Karpas-422 (cell line): ENCODE results near the gene C11orf86. TPM values are rescaled to one million over a fixed set of nuclear protein-coding genes. Genes with fewer than 3 reads are reported as not detected.
"Not testable (repeated sequence)": the region's sequence is repeated elsewhere in the genome, so short reads cannot be mapped to it uniquely, and the experiment has no call there.

Experiments used
- DNase-seq: peaks from one replicate; pipeline ENCODE4 v3.0.0-alpha.2; 2015
- H2AFZ ChIP-seq: fragments of 200-600 bp; sonication (generic); 2 replicates; pipeline ENCODE4 v1.6.1; 2014; ENCODE audit warnings: antibody characterized with exemption, low read length, mixed read lengths
- H3K27ac ChIP-seq: fragments of 200-600 bp; sonication (generic); 2 replicates; pipeline ENCODE4 v1.5.1; 2014; ENCODE audit warnings: mild to moderate bottlenecking, low read length, moderate library complexity
- H3K27me3 ChIP-seq: fragments of 200-600 bp; sonication (generic); 2 replicates; pipeline ENCODE4 v1.6.1; 2014; ENCODE audit warnings: low read length, mixed read lengths
- H3K36me3 ChIP-seq: fragments of 200-600 bp; sonication (generic); 2 replicates; pipeline ENCODE4 v1.6.1; 2014; ENCODE audit warnings: low read length, mixed read lengths; ENCODE audit not compliant: insufficient read depth
- H3K4me1 ChIP-seq: fragments of 200-600 bp; sonication (generic); 2 replicates; pipeline ENCODE4 v1.6.1; 2014; ENCODE audit warnings: mild to moderate bottlenecking, low read length, mixed read lengths
- H3K4me2 ChIP-seq: fragments of 200-600 bp; sonication (generic); 2 replicates; pipeline ENCODE4 v1.6.1; 2014; ENCODE audit warnings: low read length, low read depth, mild to moderate bottlenecking; ENCODE audit not compliant: poor library complexity, severe bottlenecking
- H3K4me3 ChIP-seq: fragments of 200-600 bp; sonication (generic); 2 replicates; pipeline ENCODE4 v1.5.1; 2014; ENCODE audit warnings: mild to moderate bottlenecking, antibody characterized with exemption, low read length, mixed read lengths
- H3K79me2 ChIP-seq: fragments of 200-600 bp; sonication (generic); 2 replicates; pipeline ENCODE4 v1.6.1; 2014; ENCODE audit warnings: mild to moderate bottlenecking, low read length, mixed read lengths
- H3K9ac ChIP-seq: fragments of 200-600 bp; sonication (generic); 2 replicates; pipeline ENCODE4 v1.6.0; 2014; ENCODE audit warnings: low read length
- H3K9me2 ChIP-seq: fragments of 200-600 bp; sonication (generic), shearing (Covaris generic); replicated peaks from 2 replicates; pipeline ENCODE4 v1.6.0; 2014; ENCODE audit warnings: mild to moderate bottlenecking, low read length, moderate library complexity; ENCODE audit not compliant: insufficient read depth
- H3K9me3 ChIP-seq: fragments of 300-700, 200-600 bp; sonication (generic); 2 replicates; pipeline ENCODE4 v1.6.1; 2014; ENCODE audit warnings: low read length, mixed read lengths
- H4K20me1 ChIP-seq: fragments of 200-600 bp; sonication (generic); 2 replicates; pipeline ENCODE4 v1.6.1; 2014; ENCODE audit warnings: mild to moderate bottlenecking, antibody characterized with exemption, low read length, low read depth; ENCODE audit not compliant: insufficient read depth
- total RNA-seq: library from RNA; depleted of rRNA; stranded (reverse); fragments of >200 nt; shearing (Covaris generic); gene quantifications from 2 replicates; pipeline ENCODE4 v1.2.3, GENCODE V29; 2014; ENCODE audit warnings: low replicate concordance

Gene C11orf86
- total RNA-seq, 1 experiment from 2014 or later, result not detected

DNA sequence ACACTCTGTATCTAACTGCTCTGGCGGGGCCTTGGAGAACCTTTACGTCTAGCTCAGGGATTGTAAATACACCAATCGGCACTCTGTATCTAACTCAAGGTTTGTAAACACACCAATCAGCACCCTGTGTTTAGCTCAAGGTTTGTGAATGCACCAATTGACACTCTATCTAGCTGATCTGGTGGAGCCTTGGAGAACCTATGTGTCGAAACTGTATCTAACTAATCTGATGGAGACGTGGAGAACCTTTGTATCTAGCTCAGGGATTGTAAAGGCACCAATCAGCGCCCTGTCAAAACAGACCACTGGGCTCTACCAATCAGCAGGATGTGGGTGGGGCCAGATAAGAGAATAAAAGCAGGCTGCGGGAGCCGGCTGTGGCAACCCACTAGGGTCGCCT lies 14.3 kb downstream of the C11orf86 start:
- not testable (repeated sequence) for H3K36me3 ChIP-seq, H3K79me2 ChIP-seq, H4K20me1 ChIP-seq, DNase-seq, H3K4me2 ChIP-seq, H3K4me3 ChIP-seq, H3K27ac ChIP-seq, H3K9me3 ChIP-seq, H3K4me1 ChIP-seq, H3K9ac ChIP-seq, H2AFZ ChIP-seq, H3K9me2 ChIP-seq, H3K27me3 ChIP-seq

DNA sequence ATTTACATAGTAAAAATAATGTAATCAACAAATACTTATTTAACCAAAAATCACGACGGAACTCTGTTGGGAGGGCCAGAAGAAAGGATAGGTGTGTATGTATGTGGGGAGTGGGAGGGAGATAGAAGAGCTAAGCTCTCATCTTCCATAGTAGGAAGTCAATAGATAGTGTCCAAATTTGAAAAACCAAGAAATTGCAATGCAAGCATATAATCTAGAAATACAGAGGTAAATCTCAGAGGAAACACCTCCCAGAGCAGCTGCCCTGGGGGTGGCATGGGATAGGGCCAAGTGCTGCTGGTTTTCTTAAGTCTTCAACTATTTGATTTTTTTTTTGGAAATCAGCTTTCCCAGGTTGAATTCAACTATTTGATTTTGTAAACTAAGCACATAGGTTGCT lies 16.9 kb downstream of the C11orf86 start:
- Histone ChIP-seq H3K9ac (no peak overlapping the region), H3K36me3 (no peaks in the 10 kb centered on the region), H3K4me2 (no peak overlapping the region), H3K27me3 (no peaks in the 10 kb centered on the region), H3K79me2 (no peaks in the 10 kb centered on the region), H3K4me3 (no peak overlapping the region), H4K20me1 (no peaks in the 10 kb centered on the region), H3K9me3 (no peaks in the 10 kb centered on the region), H3K4me1 (no peaks in the 10 kb centered on the region), H2AFZ (no peak overlapping the region), H3K27ac (no peak overlapping the region), H3K9me2 (no peaks in the 10 kb centered on the region)
- DNase-seq, result no peak

DNA sequence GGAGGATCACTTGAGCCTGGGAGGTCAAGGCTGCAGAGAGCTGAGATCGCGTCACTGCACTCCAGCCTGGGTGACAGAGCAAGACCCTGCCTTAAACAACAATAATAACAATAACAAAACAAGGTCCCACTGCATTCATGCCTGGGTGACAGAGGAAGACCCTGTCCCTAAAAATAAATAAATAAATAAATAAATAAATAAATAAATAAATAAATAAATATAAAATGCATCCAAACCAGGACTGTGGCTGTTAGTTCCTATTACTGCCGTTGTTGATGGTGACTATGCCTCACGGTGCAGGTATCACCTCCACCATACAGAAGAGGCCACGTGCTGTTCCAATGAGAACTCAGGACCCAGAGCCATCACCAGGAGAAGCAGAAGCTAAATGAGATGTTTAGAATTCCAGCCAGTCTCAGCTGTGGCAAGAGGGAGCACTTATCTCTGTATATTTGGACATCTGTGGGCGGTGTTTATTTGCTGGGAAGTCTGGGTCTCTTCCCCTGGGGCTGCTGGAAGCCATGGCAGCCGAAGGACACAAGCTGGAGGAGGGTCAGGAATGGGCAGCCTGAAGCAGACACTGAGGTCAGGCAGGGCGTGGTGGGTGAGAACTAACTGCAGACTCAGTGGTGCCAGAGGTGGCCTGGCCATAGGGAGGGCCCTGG lies 21.6 kb downstream of the C11orf86 start:
- H3K4me2 ChIP-seq, result no peak overlapping the region
- H2AFZ ChIP-seq, result no peak overlapping the region
- no peak overlapping the region for H3K9ac ChIP-seq
- no peak overlapping the region for H3K27ac ChIP-seq
- H3K4me1 ChIP-seq, result no peaks in the 10 kb centered on the region
- no peaks in the 10 kb centered on the region for H3K9me3 ChIP-seq
- no peak for DNase-seq
- H4K20me1 ChIP-seq, result no peaks in the 10 kb centered on the region
- H3K4me3 ChIP-seq, result no peak overlapping the region
- H3K27me3 ChIP-seq, result no peaks in the 10 kb centered on the region
- no peaks in the 10 kb centered on the region for H3K36me3 ChIP-seq
- no peaks in the 10 kb centered on the region for H3K9me2 ChIP-seq
- H3K79me2 ChIP-seq, result no peaks in the 10 kb centered on the region

DNA sequence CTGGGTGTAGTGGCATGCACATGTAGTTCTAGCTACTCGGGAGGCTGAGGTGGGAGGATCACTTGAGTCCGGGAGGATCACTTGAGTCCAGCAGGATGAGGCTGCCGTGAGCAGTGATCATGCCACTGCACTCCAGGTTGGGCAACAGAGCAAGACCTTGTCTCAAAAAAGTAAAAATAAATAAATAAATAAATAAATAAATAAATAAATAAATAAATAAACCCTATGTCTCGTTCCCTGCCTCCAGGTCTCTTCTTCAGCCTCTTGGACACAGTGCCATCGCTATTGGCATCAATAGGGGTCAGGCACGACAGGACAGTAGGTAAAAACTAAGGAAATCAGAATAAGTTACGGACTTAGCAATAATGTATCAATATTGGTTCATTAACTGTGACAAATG lies 24.5 kb downstream of the C11orf86 start:
- Histone ChIP-seq H2AFZ (no peak overlapping the region), H3K4me3 (no peak overlapping the region), H3K4me2 (no peak overlapping the region), H3K9me2 (no peaks in the 10 kb centered on the region), H3K27ac (no peak overlapping the region), H3K79me2 (no peaks in the 10 kb centered on the region), H3K9me3 (no peaks in the 10 kb centered on the region), H4K20me1 (no peaks in the 10 kb centered on the region), H3K36me3 (no peaks in the 10 kb centered on the region), H3K27me3 (no peaks in the 10 kb centered on the region), H3K4me1 (no peaks in the 10 kb centered on the region), H3K9ac (no peak overlapping the region)
- no peak for DNase-seq

DNA sequence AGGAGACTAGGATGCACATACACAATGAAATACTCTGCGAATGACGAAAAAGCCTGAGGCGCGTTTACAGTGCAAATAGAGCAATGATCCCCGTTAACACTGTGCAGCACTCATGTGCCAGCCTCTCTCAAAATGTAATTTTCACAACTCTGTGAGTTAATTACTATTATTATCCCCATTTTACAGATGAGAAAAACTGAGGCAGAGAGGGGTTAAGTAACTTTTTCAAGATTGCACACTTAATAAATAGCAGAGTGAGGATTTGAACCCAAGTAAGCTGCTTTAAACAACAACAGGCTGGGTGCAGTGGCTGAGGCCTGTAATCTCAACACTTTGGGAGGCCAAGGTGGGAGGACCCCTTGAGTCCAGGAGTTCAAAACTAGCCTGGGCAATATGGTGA lies 26.2 kb downstream of the C11orf86 start:
- Histone ChIP-seq H3K9me2 (no peaks in the 10 kb centered on the region), H3K9me3 (no peaks in the 10 kb centered on the region), H3K9ac (no peak overlapping the region), H3K4me2 (no peak overlapping the region), H3K27ac (no peak overlapping the region), H3K79me2 (no peaks in the 10 kb centered on the region), H3K4me1 (peaks cover 1% of the 10 kb centered on the region; the same call in 1 of the 2 replicates), H3K27me3 (no peaks in the 10 kb centered on the region), H3K36me3 (no peaks in the 10 kb centered on the region), H2AFZ (no peak overlapping the region), H3K4me3 (no peak overlapping the region), H4K20me1 (no peaks in the 10 kb centered on the region)
- DNase-seq, result no peak

DNA sequence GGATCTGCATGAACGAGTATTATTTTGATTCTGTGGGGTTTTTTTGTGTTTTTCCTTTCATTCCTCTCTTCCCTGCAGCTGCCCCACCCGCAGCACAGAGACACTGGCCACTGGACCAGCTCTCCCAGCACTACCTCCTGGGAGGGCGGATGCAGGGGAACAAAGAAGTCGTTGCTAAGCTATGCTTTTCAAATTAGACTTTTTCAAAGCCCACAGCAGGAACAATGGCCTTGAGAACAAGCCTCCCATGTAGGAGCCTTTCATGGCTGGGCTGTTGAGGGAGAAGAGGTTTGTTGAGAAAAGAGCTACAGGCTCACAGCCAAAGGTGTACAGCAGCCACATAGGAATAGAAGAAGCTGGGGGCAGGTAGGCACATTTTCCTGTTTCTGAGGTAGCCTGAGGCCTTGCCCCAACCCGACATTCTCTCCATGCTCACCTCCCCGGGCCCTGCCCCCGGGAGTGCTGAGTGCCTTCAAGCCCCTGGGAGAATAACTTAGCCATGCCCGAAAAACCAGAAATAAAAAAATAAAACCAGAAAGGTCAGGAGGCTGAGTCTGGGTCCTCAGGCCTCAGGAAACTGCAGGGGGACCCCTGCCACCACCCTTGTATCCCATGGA lies 27.3 kb downstream of the C11orf86 start:
- Histone ChIP-seq H3K27ac (no peak overlapping the region), H3K27me3 (no peaks in the 10 kb centered on the region), H3K79me2 (no peaks in the 10 kb centered on the region), H3K4me3 (no peak overlapping the region), H3K4me2 (no peak overlapping the region), H3K9me2 (no peaks in the 10 kb centered on the region), H4K20me1 (no peaks in the 10 kb centered on the region), H2AFZ (no peak overlapping the region), H3K36me3 (no peaks in the 10 kb centered on the region), H3K9me3 (no peaks in the 10 kb centered on the region), H3K4me1 (peaks cover 6% of the 10 kb centered on the region; the same call in 1 of the 2 replicates), H3K9ac (no peak overlapping the region)
- DNase-seq, result no peak

DNA sequence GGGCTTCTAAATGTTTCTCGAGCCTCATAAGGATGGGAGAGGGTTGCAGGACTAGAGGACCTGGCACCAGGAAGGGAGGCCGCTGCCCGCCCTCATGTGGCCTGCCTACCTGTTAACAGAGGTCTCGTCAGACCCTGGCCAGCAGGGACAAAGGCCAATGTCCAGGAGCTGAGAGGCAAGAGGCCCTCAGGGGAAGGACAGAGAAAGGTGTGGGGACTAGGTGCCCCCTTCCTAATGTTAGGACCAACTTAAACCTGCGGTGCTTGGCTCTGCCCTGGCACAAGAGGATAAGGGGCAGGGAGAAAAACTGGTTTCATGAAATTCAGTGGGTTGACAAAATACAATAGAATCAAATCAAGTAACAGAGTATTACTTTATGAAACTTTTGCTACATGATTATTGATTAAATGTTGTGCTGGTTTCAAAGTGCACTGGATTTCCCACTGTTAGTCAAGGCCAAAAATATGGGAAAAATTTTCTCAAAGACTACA lies 27.9 kb downstream of the C11orf86 start:
- Histone ChIP-seq H3K9me2 (no peaks in the 10 kb centered on the region), H3K4me2 (no peak overlapping the region), H3K79me2 (no peaks in the 10 kb centered on the region), H3K4me3 (no peak overlapping the region), H3K36me3 (no peaks in the 10 kb centered on the region), H2AFZ (no peak overlapping the region), H3K27ac (no peak overlapping the region), H3K9ac (no peak overlapping the region), H3K4me1 (peaks cover 6% of the 10 kb centered on the region; the same call in 1 of the 2 replicates), H3K27me3 (no peaks in the 10 kb centered on the region), H4K20me1 (no peaks in the 10 kb centered on the region), H3K9me3 (no peaks in the 10 kb centered on the region)
- no peak for DNase-seq

DNA sequence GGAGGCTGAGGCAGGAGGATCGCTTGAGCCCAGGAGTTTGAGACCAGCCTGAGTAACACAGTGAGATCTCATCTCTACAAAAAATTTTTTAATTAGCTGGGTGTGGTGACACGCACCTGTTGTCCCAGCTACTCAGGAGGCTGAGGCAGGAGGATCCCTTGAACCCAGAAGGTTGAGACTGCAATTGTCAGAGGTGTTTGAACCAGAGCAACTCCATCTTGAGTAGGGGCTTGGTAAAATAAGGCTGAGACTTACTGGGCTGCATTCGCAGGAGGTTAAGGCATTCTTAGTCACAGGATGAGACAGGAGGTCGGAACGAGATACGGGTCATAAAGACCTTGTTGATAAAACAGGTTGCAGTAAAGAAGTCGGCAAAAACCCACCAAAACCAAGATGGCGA lies 30.1 kb downstream of the C11orf86 start:
- H3K79me2 ChIP-seq, H4K20me1 ChIP-seq, H2AFZ ChIP-seq, H3K9me3 ChIP-seq, H3K9me2 ChIP-seq, H3K9ac ChIP-seq, H3K4me2 ChIP-seq, H3K36me3 ChIP-seq, H3K27ac ChIP-seq, H3K4me3 ChIP-seq, H3K4me1 ChIP-seq, H3K27me3 ChIP-seq, DNase-seq: not testable (repeated sequence)
